Activated T-helper 17 cell treated with anti-CD3 and anti-CD28 coated beads, Interleukin-2, amount 50 U/mL, for 72 hours (primary cell): ENCODE results near the gene C1orf74. TPM values are rescaled to one million over a fixed set of nuclear protein-coding genes. Genes with fewer than 3 reads are reported as not detected.

ENCODE experiments used
- ATAC-seq: fragments of 150-1000 bp; cut with Tn5 transposase; replicated peaks from 2 replicates; pipeline ENCODE4 v1.10.0; 2021; ENCODE audit warnings: mild to moderate bottlenecking, moderate library complexity
- H3K27ac Mint-ChIP-seq: one replicate; pipeline ENCODE4 v1.8.0; 2022; ENCODE audit warnings: mixed read lengths
- H3K27me3 Mint-ChIP-seq: one replicate; pipeline ENCODE4 v1.8.0; 2022; ENCODE audit warnings: mixed read lengths
- H3K36me3 Mint-ChIP-seq: one replicate; pipeline ENCODE4 v1.8.0; 2022; ENCODE audit warnings: low read depth, mild to moderate bottlenecking, mixed read lengths
- H3K4me1 Mint-ChIP-seq: one replicate; pipeline ENCODE4 v1.8.0; 2022; ENCODE audit warnings: mixed read lengths
- H3K4me3 Mint-ChIP-seq: one replicate; pipeline ENCODE4 v1.8.0; 2022; ENCODE audit warnings: mild to moderate bottlenecking, mixed read lengths
- H3K9me3 Mint-ChIP-seq: one replicate; pipeline ENCODE4 v1.8.0; 2022; ENCODE audit warnings: mixed read lengths
- total RNA-seq, 2 donors: library from RNA; stranded (reverse); gene quantifications; one replicate each; pipeline ENCODE4 v1.2.3, GENCODE V29; 2022

Gene C1orf74
- total RNA-seq, 2 donors from 2014 or later = 2.5 to 3.8 TPM

GRCh38 chr1:209769171-209769904 is 15.0 kb downstream of the C1orf74 start:
- Mint-ChIP-seq H3K4me3 (no peak overlapping the region), H3K27ac (no peak overlapping the region), H3K9me3 (no peaks in the 10 kb centered on the region), H3K36me3 (no peaks in the 10 kb centered on the region), H3K27me3 (no peaks in the 10 kb centered on the region), H3K4me1 (peaks cover 38% of the 10 kb centered on the region)
- peak; percentile 79 for ATAC-seq

DNA sequence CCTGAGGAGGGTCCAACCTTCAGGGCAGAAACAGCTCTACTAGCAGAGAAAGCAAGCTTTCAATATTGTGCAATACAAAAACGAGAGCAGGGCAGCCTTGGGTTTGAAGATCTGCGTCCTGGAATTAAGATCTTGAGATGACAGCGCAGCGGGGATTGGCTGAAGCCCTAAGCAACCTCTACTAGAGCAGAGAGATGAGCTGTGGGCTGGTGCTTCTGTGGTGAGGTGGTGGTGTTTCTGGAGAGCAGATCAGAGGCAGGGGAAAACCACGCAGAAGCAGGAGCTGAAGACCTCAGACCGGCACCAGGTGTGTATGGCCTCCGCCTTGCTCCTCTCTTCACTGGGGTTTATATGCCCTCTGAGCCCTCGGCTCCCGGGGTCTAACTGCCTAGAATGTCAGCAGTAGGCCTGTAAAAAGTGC is 16.0 kb downstream of the C1orf74 start:
- Mint-ChIP-seq H3K4me3 (no peak overlapping the region), H3K27ac (no peak overlapping the region), H3K27me3 (no peaks in the 10 kb centered on the region), H3K9me3 (no peaks in the 10 kb centered on the region), H3K4me1 (peaks cover 36% of the 10 kb centered on the region), H3K36me3 (no peaks in the 10 kb centered on the region)
- ATAC-seq = peak; percentile 85

- Mint-ChIP-seq H3K27me3 (no peaks in the 10 kb centered on the region), H3K36me3 (no peaks in the 10 kb centered on the region), H3K4me3 (no peak overlapping the region)
Observed at GRCh38 chr1:209767706-209768105, 16.7 kb downstream of the C1orf74 start.

GRCh38 chr1:209767096-209767495 is 17.3 kb downstream of the C1orf74 start:
- Mint-ChIP-seq H3K27me3 (no peaks in the 10 kb centered on the region), H3K4me3 (no peak overlapping the region), H3K9me3 (no peaks in the 10 kb centered on the region), H3K27ac (peak overlapping the region; percentile 6), H3K4me1 (peaks cover 48% of the 10 kb centered on the region), H3K36me3 (no peaks in the 10 kb centered on the region)
- peak; percentile 27 for ATAC-seq

More at GRCh38 chr1:209767706-209768105, 16.7 kb downstream of the C1orf74 start:
- ATAC-seq = no peak
- Mint-ChIP-seq H3K27ac (no peak overlapping the region), H3K4me1 (peaks cover 41% of the 10 kb centered on the region), H3K9me3 (no peaks in the 10 kb centered on the region)

DNA sequence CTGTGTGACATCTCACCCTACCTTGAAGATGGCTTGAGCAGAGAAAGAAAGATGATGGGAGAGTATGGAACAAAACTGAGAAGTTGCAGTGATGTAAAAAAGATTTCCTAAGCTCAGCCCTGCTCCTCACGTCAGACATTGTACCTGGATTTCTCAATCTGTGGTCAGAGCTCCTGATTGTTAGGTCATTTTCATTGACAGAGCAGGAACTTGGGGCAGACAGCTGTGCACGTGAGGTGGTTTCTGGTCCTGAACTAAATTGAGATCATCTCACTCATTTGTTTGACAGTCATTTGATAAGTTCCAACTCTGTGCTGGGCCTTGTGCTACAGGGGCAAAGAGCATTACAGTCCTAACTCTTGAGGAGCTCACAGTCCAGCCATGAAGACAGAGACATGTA is 18.3 kb downstream of the C1orf74 start:
- peaks cover 58% of the 10 kb centered on the region for H3K4me1 Mint-ChIP-seq

GRCh38 chr1:209761011-209761635 is 23.2 kb downstream of the C1orf74 start:
- Mint-ChIP-seq H3K4me1 (peaks cover 54% of the 10 kb centered on the region), H3K36me3 (no peaks in the 10 kb centered on the region), H3K9me3 (no peaks in the 10 kb centered on the region), H3K27me3 (no peaks in the 10 kb centered on the region), H3K27ac (peak overlapping the region; percentile 57), H3K4me3 (peak overlapping the region; percentile 86)
- no peak for ATAC-seq

More for the DNA sequence above, 18.3 kb downstream of the C1orf74 start:
- Mint-ChIP-seq H3K27me3 (no peaks in the 10 kb centered on the region), H3K36me3 (no peaks in the 10 kb centered on the region), H3K9me3 (no peaks in the 10 kb centered on the region), H3K27ac (peak overlapping the region; percentile 6), H3K4me3 (no peak overlapping the region)
- ATAC-seq = no peak

DNA sequence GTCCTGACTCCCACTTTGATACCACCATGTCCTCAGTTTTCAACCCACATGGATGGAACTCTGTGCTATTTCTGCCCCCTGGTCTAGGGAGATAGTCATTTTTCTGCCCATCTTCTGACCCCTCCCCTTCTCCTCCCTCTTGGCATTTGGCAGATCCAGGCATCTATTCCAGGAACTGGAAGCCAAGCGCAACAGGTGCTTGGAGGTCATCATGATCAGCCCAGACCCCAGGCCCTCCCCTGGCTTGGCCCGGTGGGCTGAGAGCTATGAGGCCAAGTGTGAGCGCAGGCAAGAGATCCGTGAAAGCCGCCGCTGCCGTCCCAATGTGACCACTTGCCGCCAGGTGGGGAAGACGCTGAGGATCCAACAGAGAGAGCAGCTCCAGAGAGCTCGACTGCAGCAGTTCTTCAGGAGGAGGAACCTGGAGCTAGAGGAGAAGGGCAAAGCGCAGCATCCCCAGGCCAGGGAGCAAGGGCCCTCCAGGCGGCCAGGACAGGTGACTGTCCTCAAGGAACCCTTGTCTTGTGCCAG is 24.5 kb downstream of the C1orf74 start:
- H3K4me1 Mint-ChIP-seq = peaks cover 55% of the 10 kb centered on the region
- H3K9me3 Mint-ChIP-seq = no peaks in the 10 kb centered on the region
- no peaks in the 10 kb centered on the region for H3K27me3 Mint-ChIP-seq
- H3K36me3 Mint-ChIP-seq = no peaks in the 10 kb centered on the region
- no peak for ATAC-seq
- H3K4me3 Mint-ChIP-seq = peak overlapping the region; percentile 86
- peak overlapping the region; percentile 57 for H3K27ac Mint-ChIP-seq

DNA sequence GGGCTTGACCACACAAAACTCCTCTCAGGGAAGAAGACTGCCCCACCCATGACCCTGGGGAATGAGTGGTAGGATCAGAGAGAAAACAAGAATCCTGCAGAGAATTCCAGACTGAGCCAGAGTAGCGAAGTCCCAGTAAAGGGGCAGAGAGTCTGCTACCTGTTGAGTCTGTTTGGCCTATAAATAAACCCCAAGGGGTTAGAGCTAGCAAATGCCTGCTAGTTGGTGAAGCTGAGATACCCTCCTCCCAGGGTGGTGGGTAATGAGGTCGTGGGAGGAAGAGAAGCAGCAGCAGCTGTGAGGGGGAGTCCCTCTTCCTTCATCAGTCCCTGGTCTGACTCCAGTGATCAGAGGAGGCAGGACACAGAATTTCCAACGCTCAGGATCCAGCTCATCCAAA is 26.0 kb downstream of the C1orf74 start:
- ATAC-seq = no peak
- peak overlapping the region; percentile 86 for H3K4me3 Mint-ChIP-seq
- no peaks in the 10 kb centered on the region for H3K9me3 Mint-ChIP-seq
- H3K4me1 Mint-ChIP-seq = peaks cover 53% of the 10 kb centered on the region
- peak overlapping the region; percentile 93 for H3K27ac Mint-ChIP-seq
- H3K27me3 Mint-ChIP-seq = no peaks in the 10 kb centered on the region
- no peaks in the 10 kb centered on the region for H3K36me3 Mint-ChIP-seq

- Mint-ChIP-seq H3K4me3 (peak overlapping the region; percentile 86), H3K4me1 (peaks cover 44% of the 10 kb centered on the region), H3K36me3 (no peaks in the 10 kb centered on the region), H3K27me3 (no peaks in the 10 kb centered on the region), H3K9me3 (no peaks in the 10 kb centered on the region), H3K27ac (peak overlapping the region; percentile 93)
- peak; percentile 33 for ATAC-seq
Observed at GRCh38 chr1:209756615-209757445, 27.5 kb downstream of the C1orf74 start.

GRCh38 chr1:209755926-209756614 is 28.3 kb downstream of the C1orf74 start, which contains the start of gene TRAF3IP3:
TRAF3IP3 (plus strand) TSS chr1:209756053; CDS start chr1:209760040, 3,987 bp downstream.
- peak; percentile 74 for ATAC-seq
- Mint-ChIP-seq H3K4me1 (peaks cover 36% of the 10 kb centered on the region), H3K27me3 (no peaks in the 10 kb centered on the region), H3K27ac (peak within 1 kb of the TSS; percentile 93), H3K36me3 (no peaks in the 10 kb centered on the region), H3K9me3 (no peaks in the 10 kb centered on the region), H3K4me3 (peak within 1 kb of the TSS; percentile 86)

DNA sequence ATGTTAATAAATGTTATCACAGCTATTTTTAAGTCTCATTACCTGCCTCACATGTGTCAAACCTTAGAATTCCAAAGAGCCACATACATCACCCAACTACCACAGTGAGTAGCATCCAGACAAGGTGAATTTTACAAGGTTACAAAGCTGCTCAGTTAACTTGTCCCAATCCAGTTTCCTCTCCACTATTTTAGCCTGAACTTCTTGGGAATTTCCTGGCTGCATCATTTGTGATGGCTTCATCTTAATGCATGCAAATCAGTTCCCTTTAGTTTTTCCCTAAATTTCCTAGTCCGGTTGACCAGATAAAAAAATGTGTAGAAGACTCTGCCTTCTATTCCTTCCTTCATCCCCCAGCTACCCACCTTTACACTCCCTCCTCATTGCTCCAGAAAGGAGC is 29.1 kb downstream of the C1orf74 start:
- H3K27ac Mint-ChIP-seq = peak overlapping the region; percentile 93
- H3K36me3 Mint-ChIP-seq = no peaks in the 10 kb centered on the region
- H3K27me3 Mint-ChIP-seq = no peaks in the 10 kb centered on the region
- H3K4me3 Mint-ChIP-seq = peak overlapping the region; percentile 86
- ATAC-seq = no peak
- H3K4me1 Mint-ChIP-seq = peaks cover 37% of the 10 kb centered on the region
- no peaks in the 10 kb centered on the region for H3K9me3 Mint-ChIP-seq

DNA sequence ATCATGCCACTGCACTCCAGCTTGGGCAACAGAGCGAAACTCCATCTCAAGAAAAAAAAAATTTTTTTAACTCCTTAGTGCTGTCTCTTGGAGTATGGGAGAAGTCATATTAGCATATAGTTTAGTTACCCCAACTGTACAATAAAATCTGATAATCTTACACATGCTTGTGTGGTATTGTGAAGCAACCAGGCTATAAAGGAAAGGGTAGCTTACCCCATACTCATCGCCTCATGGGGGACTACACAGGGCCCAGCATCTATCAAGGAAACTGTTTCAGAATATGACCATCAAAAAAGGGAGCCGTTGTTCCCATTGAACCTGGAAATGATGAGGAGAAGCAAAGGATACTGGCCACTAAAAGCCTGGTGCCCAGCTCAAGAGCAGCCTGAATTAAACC is 31.5 kb downstream of the C1orf74 start:
- Mint-ChIP-seq H3K4me3 (peak overlapping the region; percentile 81), H3K36me3 (no peaks in the 10 kb centered on the region), H3K4me1 (peaks cover 35% of the 10 kb centered on the region), H3K9me3 (no peaks in the 10 kb centered on the region), H3K27me3 (no peaks in the 10 kb centered on the region), H3K27ac (peak overlapping the region; percentile 96)
- no peak for ATAC-seq

- Mint-ChIP-seq H3K4me1 (peaks cover 40% of the 10 kb centered on the region), H3K27ac (peak overlapping the region; percentile 96), H3K27me3 (no peaks in the 10 kb centered on the region)
Observed at GRCh38 chr1:209751627-209752231, 32.6 kb downstream of the C1orf74 start.

More at GRCh38 chr1:209751627-209752231, 32.6 kb downstream of the C1orf74 start:
- Mint-ChIP-seq H3K4me3 (peak overlapping the region; percentile 81), H3K36me3 (no peaks in the 10 kb centered on the region), H3K9me3 (no peaks in the 10 kb centered on the region)
- ATAC-seq = peak; percentile 61
